Duodenal mucosa (tissue), 2 donors: ENCODE data around the gene ADM.
"Not testable (repeated sequence)": the region's sequence is repeated elsewhere in the genome, so short reads cannot be mapped to it uniquely, and the experiment has no call there.

Experiments
- H3K27ac ChIP-seq: one replicate; pipeline ENCODE4 v1.7.0; 2013; ENCODE audit warnings: low read depth, low read length
- H3K27me3 ChIP-seq, 2 donors: one replicate each; pipeline ENCODE4 v1.7.0; 2013; ENCODE audit warnings: low read length in 2 of 2, control low read depth in 1 of 2; ENCODE audit not compliant: insufficient read depth in 2 of 2, control insufficient read depth in 1 of 2
- H3K36me3 ChIP-seq, 2 donors: one replicate each; pipeline ENCODE4 v1.7.0; 2013; ENCODE audit warnings: low read length in 2 of 2, control low read depth in 1 of 2; ENCODE audit not compliant: insufficient read depth in 2 of 2, control insufficient read depth in 1 of 2
- H3K4me1 ChIP-seq, 2 donors: one replicate each; pipeline ENCODE4 v1.7.0; 2013; ENCODE audit warnings: low read length in 2 of 2, control low read depth in 1 of 2; ENCODE audit not compliant: insufficient read depth in 2 of 2, control insufficient read depth in 1 of 2
- H3K4me3 ChIP-seq, 2 donors: one replicate each; pipeline ENCODE4 v1.7.0; 2013; ENCODE audit warnings: low read length in 2 of 2, low read depth in 1 of 2
- H3K9ac ChIP-seq, 2 donors: one replicate each; pipeline ENCODE4 v1.7.0; 2013; ENCODE audit warnings: low read length in 2 of 2, low read depth in 1 of 2
- H3K9me3 ChIP-seq, 2 donors: one replicate each; pipeline ENCODE4 v1.7.0; 2013; ENCODE audit warnings: low read length in 2 of 2, control low read depth in 1 of 2; ENCODE audit not compliant: control insufficient read depth in 1 of 2

Gene ADM, protein sequence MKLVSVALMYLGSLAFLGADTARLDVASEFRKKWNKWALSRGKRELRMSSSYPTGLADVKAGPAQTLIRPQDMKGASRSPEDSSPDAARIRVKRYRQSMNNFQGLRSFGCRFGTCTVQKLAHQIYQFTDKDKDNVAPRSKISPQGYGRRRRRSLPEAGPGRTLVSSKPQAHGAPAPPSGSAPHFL

DNA sequence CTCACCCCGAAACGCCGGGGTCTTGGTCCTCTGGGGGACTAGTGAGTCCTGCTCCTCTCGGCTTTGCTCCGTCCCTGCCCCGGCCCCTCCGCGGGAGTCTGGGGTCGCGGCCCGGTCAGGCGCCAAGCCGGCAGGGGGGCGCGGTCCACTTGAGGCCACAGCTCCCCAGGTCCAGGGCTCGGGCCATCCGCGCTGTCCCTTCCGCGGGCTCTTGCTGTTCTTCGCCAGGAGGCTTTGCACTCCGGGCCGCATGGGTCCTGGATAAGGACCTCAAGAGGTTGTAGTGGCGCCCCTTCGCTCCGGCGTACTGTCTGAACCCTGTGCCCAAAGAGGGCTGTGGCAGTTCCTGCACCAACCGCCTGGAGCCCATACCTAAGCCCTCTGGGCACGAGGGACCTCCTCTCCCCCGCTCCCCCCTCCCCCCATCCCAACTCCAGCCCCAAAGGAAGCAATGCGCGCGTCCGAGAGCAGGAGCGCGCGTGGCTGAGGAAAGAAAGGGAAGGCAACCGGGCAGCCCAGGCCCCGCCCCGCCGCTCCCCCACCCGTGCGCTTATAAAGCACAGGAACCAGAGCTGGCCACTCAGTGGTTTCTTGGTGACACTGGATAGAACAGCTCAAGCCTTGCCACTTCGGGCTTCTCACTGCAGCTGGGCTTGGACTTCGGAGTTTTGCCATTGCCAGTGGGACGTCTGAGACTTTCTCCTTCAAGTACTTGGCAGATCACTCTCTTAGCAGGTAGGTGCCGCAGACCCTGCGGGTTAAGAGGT is at the start of gene ADM:
Gene ADM, plus strand, starts transcription at position 579 of the 767 bp plus-strand sequence. CDS start 628 bp downstream, outside the sequence.
- peak within 1 kb of the TSS; percentile 90 to 99 for H3K4me3 ChIP-seq
- peak within 1 kb of the TSS; percentile 81 to 98 for H3K9ac ChIP-seq
- H3K36me3 ChIP-seq = no peaks in the 10 kb centered on the region
- peak within 1 kb of the TSS; percentile 80 for H3K27ac ChIP-seq
- no peaks in the 10 kb centered on the region for H3K9me3 ChIP-seq
- peaks cover 39 to 64% of the 10 kb centered on the region in 2 donors for H3K4me1 ChIP-seq
- peaks cover 13 to 15% of the 10 kb centered on the region in 2 donors for H3K27me3 ChIP-seq

DNA sequence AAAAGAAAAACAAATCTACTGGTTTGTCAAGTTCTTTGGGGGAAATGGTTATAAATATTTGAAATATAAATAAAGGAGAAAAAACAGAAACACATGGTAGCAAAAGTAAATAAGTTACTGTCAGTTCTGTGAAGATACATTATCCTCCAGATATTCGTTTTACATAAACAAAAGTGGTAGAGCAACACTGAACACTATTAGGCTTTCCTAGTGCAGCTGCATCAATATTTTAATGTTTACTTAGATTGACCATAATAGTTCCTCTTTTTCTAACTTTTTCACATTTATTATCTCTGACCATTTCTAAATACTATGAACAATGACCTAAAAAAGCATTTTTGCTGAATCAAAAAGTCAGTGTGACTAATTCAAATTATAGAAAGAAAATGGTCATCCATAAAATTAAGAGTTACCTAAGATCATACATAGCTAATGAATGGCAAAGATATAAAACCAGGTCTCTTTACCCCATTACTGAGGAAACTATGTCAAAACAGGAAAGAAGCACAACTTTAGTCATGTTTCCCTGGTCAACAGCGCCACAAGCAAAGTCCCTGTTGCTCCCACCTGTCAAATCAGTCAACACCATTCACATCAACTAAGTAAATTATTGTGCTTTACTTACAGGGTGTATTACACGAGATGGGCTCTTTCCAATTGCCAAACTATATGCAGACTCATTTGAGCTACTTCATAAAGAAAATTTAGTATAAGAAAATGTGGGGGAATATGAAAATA is 49.3 kb upstream of the ADM start:
- Histone ChIP-seq H3K27ac (no peak overlapping the region), H3K9ac (no peak overlapping the region), H3K36me3 (no peaks in the 10 kb centered on the region), H3K4me1 (no peaks in the 10 kb centered on the region), H3K27me3 (no peaks in the 10 kb centered on the region), H3K4me3 (no peak overlapping the region), H3K9me3 (no peaks in the 10 kb centered on the region)

DNA sequence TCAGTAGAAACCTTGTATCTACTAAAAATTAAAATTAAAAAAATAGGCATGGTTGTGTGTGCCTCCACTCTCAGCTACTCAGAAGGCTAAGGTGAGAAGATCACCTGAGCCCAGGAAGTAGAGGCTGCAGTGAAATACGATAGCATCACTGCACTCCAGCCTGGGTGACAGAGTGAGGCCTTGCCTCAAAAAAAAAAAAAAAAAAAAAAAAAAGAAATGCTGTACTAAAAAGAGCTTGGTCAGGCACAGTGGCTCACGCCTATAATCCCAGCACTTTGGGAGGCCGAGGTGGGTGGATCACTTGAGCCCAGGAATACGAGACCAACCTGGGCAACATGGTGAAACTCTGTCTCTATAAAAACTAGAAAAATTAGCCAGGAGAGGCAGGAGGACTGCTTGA is 47.4 kb upstream of the ADM start:
- no peak overlapping the region for H3K27ac ChIP-seq
- no peaks in the 10 kb centered on the region for H3K27me3 ChIP-seq

DNA sequence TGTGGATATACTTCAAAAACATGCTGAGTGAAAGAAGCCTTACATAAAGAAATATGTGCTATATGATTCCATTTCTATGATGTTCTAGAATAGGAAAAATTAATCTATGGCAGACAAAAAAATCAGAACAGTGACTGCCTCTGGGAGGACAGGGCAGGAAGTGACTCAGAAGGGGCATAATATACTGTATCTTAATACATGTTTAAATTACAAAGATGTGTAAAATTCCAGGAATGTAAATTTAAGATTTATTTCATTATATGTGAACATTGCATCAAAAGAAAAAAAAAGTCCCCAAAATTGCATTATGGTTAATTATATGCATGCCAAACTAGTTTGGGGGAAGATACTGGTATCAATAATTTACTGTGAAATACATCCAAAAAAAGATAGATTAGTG is 43.1 kb upstream of the ADM start:
- H3K9ac ChIP-seq = no peak overlapping the region
- H3K27ac ChIP-seq = no peak overlapping the region
- H3K9me3 ChIP-seq = no peaks in the 10 kb centered on the region
- H3K27me3 ChIP-seq = no peaks in the 10 kb centered on the region
- H3K4me1 ChIP-seq = no peaks in the 10 kb centered on the region
- no peak overlapping the region for H3K4me3 ChIP-seq
- H3K36me3 ChIP-seq = no peaks in the 10 kb centered on the region

More for the DNA sequence above, 47.4 kb upstream of the ADM start:
- H3K9me3 ChIP-seq = no peaks in the 10 kb centered on the region
- no peak overlapping the region for H3K4me3 ChIP-seq
- H3K36me3 ChIP-seq = no peaks in the 10 kb centered on the region
- no peak overlapping the region for H3K9ac ChIP-seq
- H3K4me1 ChIP-seq = no peaks in the 10 kb centered on the region

DNA sequence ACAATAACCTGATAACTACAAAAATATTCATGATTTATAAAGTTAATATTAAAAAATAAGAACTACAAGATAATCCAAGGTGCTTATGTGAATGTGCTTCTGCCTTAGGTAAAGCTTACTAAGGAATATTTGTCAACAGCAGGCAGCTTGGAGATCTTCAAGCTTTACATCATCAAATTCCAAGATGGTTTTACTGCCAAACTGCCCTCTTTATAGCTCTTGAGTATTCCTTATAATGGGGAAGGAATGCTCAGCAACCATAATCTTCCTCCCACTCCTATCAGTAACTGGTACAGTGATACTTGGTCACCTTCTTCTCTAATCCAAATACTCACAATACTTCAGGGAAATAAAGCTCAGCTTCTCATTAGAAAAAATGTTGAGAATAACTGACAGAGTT is 40.9 kb upstream of the ADM start:
- H3K4me1 ChIP-seq = no peaks in the 10 kb centered on the region
- H3K9me3 ChIP-seq = no peaks in the 10 kb centered on the region
- no peaks in the 10 kb centered on the region for H3K27me3 ChIP-seq
- H3K4me3 ChIP-seq = no peak overlapping the region
- H3K27ac ChIP-seq = no peak overlapping the region
- no peaks in the 10 kb centered on the region for H3K36me3 ChIP-seq
- no peak overlapping the region for H3K9ac ChIP-seq

DNA sequence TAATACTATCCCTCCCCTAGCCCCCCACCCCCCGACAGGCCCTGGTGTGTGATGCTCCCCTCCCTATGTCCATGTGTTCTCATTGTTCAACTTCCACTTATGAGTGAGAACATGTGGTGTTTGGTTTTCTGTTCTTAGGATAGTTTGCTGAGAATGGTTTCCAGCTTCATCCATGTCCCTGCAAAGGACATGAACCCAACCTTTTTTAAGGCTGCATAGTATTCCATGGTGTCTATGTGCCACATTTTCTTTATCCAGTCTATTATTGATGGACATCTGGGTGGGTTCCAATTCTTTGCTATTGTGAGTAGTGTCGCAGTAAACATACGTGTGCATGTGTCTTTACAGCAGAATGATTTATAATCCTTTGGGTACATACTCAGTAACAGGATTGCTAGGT is 40.2 kb upstream of the ADM start:
- H3K27ac ChIP-seq, H3K27me3 ChIP-seq, H3K9me3 ChIP-seq, H3K36me3 ChIP-seq, H3K4me3 ChIP-seq, H3K9ac ChIP-seq, H3K4me1 ChIP-seq: not testable (repeated sequence)

DNA sequence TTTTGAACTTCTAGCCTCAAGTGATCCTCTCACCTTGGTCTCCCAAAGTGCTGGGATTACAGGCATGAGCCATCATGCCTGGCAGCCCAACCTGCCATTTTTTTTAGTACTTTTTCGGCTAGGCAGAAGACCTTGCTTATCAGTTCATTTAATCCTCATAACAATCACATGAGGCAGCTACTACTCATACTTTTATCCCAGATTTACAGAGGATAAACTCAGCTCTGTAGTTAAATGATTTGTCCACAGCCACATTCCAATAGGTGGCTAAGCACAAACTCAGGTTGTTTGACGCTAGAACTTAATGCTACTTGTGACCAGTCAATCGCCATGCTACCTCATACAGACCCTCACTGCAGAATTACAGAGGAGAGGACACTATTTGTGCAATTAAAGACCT is 38.9 kb upstream of the ADM start:
- Histone ChIP-seq H3K9me3 (no peaks in the 10 kb centered on the region), H3K4me1 (no peaks in the 10 kb centered on the region), H3K4me3 (no peak overlapping the region), H3K9ac (no peak overlapping the region), H3K36me3 (no peaks in the 10 kb centered on the region), H3K27ac (no peak overlapping the region), H3K27me3 (no peaks in the 10 kb centered on the region)

DNA sequence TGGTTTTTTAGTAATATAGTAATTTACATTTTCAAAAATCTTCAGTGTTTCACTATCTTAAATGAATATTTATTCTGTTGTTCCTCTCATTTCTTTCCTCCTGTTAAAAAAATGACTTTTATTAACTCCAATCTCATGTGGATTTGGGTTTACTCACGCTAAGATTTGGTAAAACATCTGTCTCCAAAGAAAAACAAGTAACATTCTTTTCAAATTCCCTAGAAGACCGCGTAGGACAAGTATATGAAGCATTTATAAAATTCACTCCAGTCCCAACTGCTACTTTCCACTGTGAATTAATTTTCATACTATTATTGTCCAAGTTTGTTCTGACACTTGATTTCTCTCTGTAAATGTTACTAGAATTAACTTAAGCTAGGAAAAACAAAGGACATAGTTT is 37.1 kb upstream of the ADM start:
- Histone ChIP-seq H3K27ac (no peak overlapping the region), H3K36me3 (no peaks in the 10 kb centered on the region), H3K4me3 (no peak overlapping the region), H3K9ac (no peak overlapping the region), H3K9me3 (no peaks in the 10 kb centered on the region), H3K27me3 (no peaks in the 10 kb centered on the region), H3K4me1 (no peaks in the 10 kb centered on the region)

DNA sequence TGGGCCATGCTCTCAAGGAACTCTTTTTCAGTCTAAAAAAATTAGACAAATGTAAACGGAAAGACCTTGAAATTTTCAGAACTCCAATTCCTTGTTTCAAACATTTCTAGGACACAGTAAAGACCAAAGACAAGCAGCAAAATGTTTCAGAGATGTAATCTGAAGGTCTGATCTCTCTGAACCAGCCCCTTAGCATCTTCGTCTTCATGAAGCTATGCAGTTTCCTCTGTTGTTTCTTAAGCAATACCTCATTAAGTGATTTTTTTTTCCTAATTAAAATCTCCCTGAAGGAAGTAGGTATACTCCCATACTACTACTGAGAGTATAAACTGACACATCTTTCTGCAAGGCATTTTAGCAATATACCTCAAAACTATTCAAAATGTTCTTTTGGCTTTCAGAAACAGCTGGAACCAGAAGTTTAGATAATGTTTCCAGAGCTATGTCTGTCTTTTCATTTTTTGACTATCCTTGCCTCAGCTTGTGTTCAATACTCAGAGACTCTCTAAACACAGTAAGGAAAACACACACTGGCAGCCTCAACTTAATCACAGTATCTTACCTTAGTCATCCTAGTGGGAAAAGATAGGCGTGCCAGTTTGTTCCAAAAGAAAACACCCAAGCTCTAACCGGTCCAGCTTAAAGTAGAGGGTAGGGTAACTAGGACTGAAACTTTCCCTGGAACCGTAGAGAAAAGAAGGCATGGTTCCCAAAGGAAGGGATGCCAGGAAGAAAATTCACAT is 36.0 kb upstream of the ADM start:
- Histone ChIP-seq H3K27ac (no peak overlapping the region), H3K36me3 (no peaks in the 10 kb centered on the region), H3K9ac (no peak overlapping the region), H3K4me1 (no peaks in the 10 kb centered on the region), H3K9me3 (no peaks in the 10 kb centered on the region), H3K4me3 (no peak overlapping the region), H3K27me3 (no peaks in the 10 kb centered on the region)

DNA sequence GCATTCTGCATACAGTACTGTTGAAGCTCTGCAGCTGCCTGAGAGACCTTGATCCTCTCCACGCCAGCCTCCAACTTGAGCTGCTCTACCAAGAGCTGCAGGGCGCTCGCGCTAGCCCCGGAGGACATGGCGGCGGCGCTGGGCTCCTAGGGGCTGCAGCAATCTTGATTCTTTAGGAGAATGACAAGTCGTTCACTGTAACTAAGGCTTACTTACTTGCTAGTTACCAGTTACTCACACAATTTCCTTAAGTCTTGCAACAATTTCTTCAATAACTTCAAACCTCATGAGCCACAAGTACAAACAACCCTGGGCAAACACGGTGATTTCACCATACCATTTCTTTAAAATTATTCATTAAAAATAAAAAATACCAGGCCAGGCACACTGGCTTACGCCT is 32.7 kb upstream of the ADM start:
- Histone ChIP-seq H3K36me3 (no peaks in the 10 kb centered on the region), H3K9ac (no peak overlapping the region), H3K4me3 (no peak overlapping the region), H3K27ac (no peak overlapping the region), H3K4me1 (no peaks in the 10 kb centered on the region), H3K9me3 (no peaks in the 10 kb centered on the region), H3K27me3 (no peaks in the 10 kb centered on the region)
